Measurements from ENCODE around the gene TAF6. TPM values are rescaled to one million over a fixed set of nuclear protein-coding genes. Genes with fewer than 3 reads are reported as not detected.

The TAF6 gene
- total and polyA plus RNA-seq, 9 donors: 35.9 to 66.1 (median 57.1) TPM

GRCh38 chr7:100066953-100067352 is 52.2 kb downstream of the TAF6 start:
- no peak for DNase-seq
- no peak for TF ChIP-seq CTCF (IDR thresholded peaks at IDR 0.05)
- no peak for TF ChIP-seq POLR2A (IDR thresholded peaks at IDR 0.05)
- no peak for TF ChIP-seq EP300 (IDR thresholded peaks at IDR 0.05)
- Histone ChIP-seq H3K9me3 (peaks cover 6 to 14% of the 10 kb centered on the region in 2 donors), H3K4me3 (no peak overlapping the region), H3K4me1 (ENCODE audit: insufficient read depth) (peaks cover 5% of the 10 kb centered on the region), H3K36me3 (peaks cover 7% of the 10 kb centered on the region), H3K27ac (no peak overlapping the region), H3K27me3 (no peaks in the 10 kb centered on the region)
- 76 to 85% (median 85%) methylated on average over 7 of the region's 7 CpGs for WGBS, 3 donors
- intact Hi-C loops (cut with DNase I): no loop called here

GRCh38 chr7:100065452-100066186 is 53.5 kb downstream of the TAF6 start:
- WGBS, 3 donors: 5 to 19% (median 7%) methylated on average over 8 of the region's 8 CpGs
- H3K4me1 ChIP-seq (ENCODE audit: insufficient read depth): peaks cover 5% of the 10 kb centered on the region
- no peaks in the 10 kb centered on the region for H3K27me3 ChIP-seq
- H3K4me3 ChIP-seq: no peak overlapping the region
- DNase-seq: peak in 2 of 5 donors; percentile 43 to 55
- no peaks in the 10 kb centered on the region for H3K36me3 ChIP-seq
- peaks cover 0 to under 1% of the 10 kb centered on the region in 2 donors for H3K9me3 ChIP-seq
- peak overlapping the region in 1 of 2 donors; percentile 65 for H3K27ac ChIP-seq
- TF ChIP-seq EP300 (IDR thresholded peaks at IDR 0.05): no peak
- TF ChIP-seq CTCF (IDR thresholded peaks at IDR 0.05): no peak
- no peak for TF ChIP-seq POLR2A (IDR thresholded peaks at IDR 0.05)
- intact Hi-C loops (cut with DNase I): no loop called here

- intact Hi-C loops (cut with DNase I): no loop called here
- Histone ChIP-seq H3K9me3 (no peaks in the 10 kb centered on the region), H3K4me1 (ENCODE audit: insufficient read depth) (peaks cover 5% of the 10 kb centered on the region), H3K27ac (no peak overlapping the region), H3K36me3 (no peaks in the 10 kb centered on the region), H3K27me3 (no peaks in the 10 kb centered on the region), H3K4me3 (no peak overlapping the region)
- TF ChIP-seq EP300 (IDR thresholded peaks at IDR 0.05) (no peak), CTCF (IDR thresholded peaks at IDR 0.05) (no peak), POLR2A (IDR thresholded peaks at IDR 0.05) (no peak)
- no peak for DNase-seq
- WGBS, 3 donors: 86 to 91% (median 88%) methylated on average over 9 of the region's 9 CpGs
These were observed 55.0 kb downstream of the TAF6 start for GRCh38 chr7:100064162-100064561.

GRCh38 chr7:100063376-100063775 is 55.8 kb downstream of the TAF6 start:
- H3K27ac ChIP-seq: no peak overlapping the region
- H3K27me3 ChIP-seq: no peaks in the 10 kb centered on the region
- no peaks in the 10 kb centered on the region for H3K36me3 ChIP-seq
- DNase-seq: no peak
- WGBS, 3 donors: 86 to 95% (median 94%) methylated on average over 4 of the region's 4 CpGs
- intact Hi-C loops (cut with DNase I): no loop called here
- H3K9me3 ChIP-seq: no peaks in the 10 kb centered on the region
- H3K4me3 ChIP-seq: no peak overlapping the region
- H3K4me1 ChIP-seq (ENCODE audit: insufficient read depth): peaks cover 5% of the 10 kb centered on the region
- TF ChIP-seq EP300 (IDR thresholded peaks at IDR 0.05) (no peak), POLR2A (IDR thresholded peaks at IDR 0.05) (no peak), CTCF (IDR thresholded peaks at IDR 0.05) (no peak)
